Measurements from ENCODE around the gene MCF2L. TPM values are rescaled to one million over a fixed set of nuclear protein-coding genes. Genes with fewer than 3 reads are reported as not detected.

MCF2L gene
- total RNA-seq, 2 experiments from 2014 or later, result 13.0 to 13.5 TPM

- intact Hi-C loops (cut with DNase I, micrococcal nuclease), result no loop called here
- H3K4me3 ChIP-seq (ENCODE audit: low read length), result no peak overlapping the region
- no peaks in the 10 kb centered on the region for H3K9me3 Mint-ChIP-seq
- H3K36me3 ChIP-seq (ENCODE audit: insufficient read depth, low read length), result no peaks in the 10 kb centered on the region
- H3K27me3 ChIP-seq (ENCODE audit: control insufficient read depth in 1 of 2, insufficient read depth in 2 of 2, low read length in 2 of 2), result no peaks in the 10 kb centered on the region
- H3K27ac ChIP-seq (ENCODE audit: low read depth in 1 of 2, low read length in 2 of 2), result no peak overlapping the region
- no peak for TF ChIP-seq CTCF (IDR thresholded peaks at IDR 0.05)
- H3K9me3 ChIP-seq (ENCODE audit: control insufficient read depth in 1 of 2, insufficient read depth in 1 of 2, low read length in 2 of 2), result peaks cover 0 to under 1% of the 10 kb centered on the region in 2 experiments
- ATAC-seq (ENCODE audit: poor library complexity), result no peak
- no peaks in the 10 kb centered on the region for H3K4me1 Mint-ChIP-seq (ENCODE audit: low read depth)
- H3K4me1 ChIP-seq (ENCODE audit: insufficient read depth, low read length), result peaks cover under 1% of the 10 kb centered on the region
- H3K27ac Mint-ChIP-seq, result no peak overlapping the region
- peaks cover 7% of the 10 kb centered on the region for H3K27me3 Mint-ChIP-seq
- no peaks in the 10 kb centered on the region for H3K36me3 Mint-ChIP-seq (ENCODE audit: low read depth)
- H3K4me3 Mint-ChIP-seq, result no peak overlapping the region
- POLR2A ChIA-PET, result no interaction called here
- no peak for DNase-seq
- CTCF ChIA-PET, result no interaction called here
Measured at GRCh38 chr13:113135281-113135760, 166.3 kb downstream of the MCF2L start.

- ChIA-PET POLR2A (no interaction called here), CTCF (no interaction called here)
- Mint-ChIP-seq H3K27me3 (no peaks in the 10 kb centered on the region), H3K4me1 (ENCODE audit: low read depth) (no peaks in the 10 kb centered on the region), H3K4me3 (no peak overlapping the region), H3K36me3 (ENCODE audit: low read depth) (no peaks in the 10 kb centered on the region), H3K9me3 (no peaks in the 10 kb centered on the region), H3K27ac (no peak overlapping the region)
- DNase-seq, result no peak
- no peaks in the 10 kb centered on the region for H3K36me3 ChIP-seq (ENCODE audit: insufficient read depth, low read length)
- no peaks in the 10 kb centered on the region for H3K4me1 ChIP-seq (ENCODE audit: insufficient read depth, low read length)
- no peaks in the 10 kb centered on the region for H3K9me3 ChIP-seq (ENCODE audit: control insufficient read depth in 1 of 2, insufficient read depth in 1 of 2, low read length in 2 of 2)
- no peak overlapping the region for H3K27ac ChIP-seq (ENCODE audit: low read depth in 1 of 2, low read length in 2 of 2)
- ATAC-seq (ENCODE audit: poor library complexity), result no peak
- intact Hi-C loops (cut with DNase I, micrococcal nuclease), result no loop called here
- H3K27me3 ChIP-seq (ENCODE audit: control insufficient read depth in 1 of 2, insufficient read depth in 2 of 2, low read length in 2 of 2), result no peaks in the 10 kb centered on the region
- TF ChIP-seq CTCF (IDR thresholded peaks at IDR 0.05), result no peak
- no peak overlapping the region for H3K4me3 ChIP-seq (ENCODE audit: low read length)
Measured at GRCh38 chr13:113137691-113138298, 168.8 kb downstream of the MCF2L start.

- no peak for DNase-seq
- H3K9me3 ChIP-seq (ENCODE audit: control insufficient read depth in 1 of 2, insufficient read depth in 1 of 2, low read length in 2 of 2), result no peaks in the 10 kb centered on the region
- no peak overlapping the region for H3K4me3 ChIP-seq (ENCODE audit: low read length)
- ChIA-PET CTCF (no interaction called here), POLR2A (no interaction called here)
- Mint-ChIP-seq H3K4me3 (no peak overlapping the region), H3K9me3 (no peaks in the 10 kb centered on the region), H3K4me1 (ENCODE audit: low read depth) (no peaks in the 10 kb centered on the region), H3K27ac (no peak overlapping the region), H3K36me3 (ENCODE audit: low read depth) (no peaks in the 10 kb centered on the region), H3K27me3 (no peaks in the 10 kb centered on the region)
- no peaks in the 10 kb centered on the region for H3K36me3 ChIP-seq (ENCODE audit: insufficient read depth, low read length)
- no peak overlapping the region for H3K27ac ChIP-seq (ENCODE audit: low read depth in 1 of 2, low read length in 2 of 2)
- no peaks in the 10 kb centered on the region for H3K27me3 ChIP-seq (ENCODE audit: control insufficient read depth in 1 of 2, insufficient read depth in 2 of 2, low read length in 2 of 2)
- H3K4me1 ChIP-seq (ENCODE audit: insufficient read depth, low read length), result no peaks in the 10 kb centered on the region
- intact Hi-C loops (cut with DNase I, micrococcal nuclease), result no loop called here
- ATAC-seq (ENCODE audit: poor library complexity), result no peak
- TF ChIP-seq CTCF (IDR thresholded peaks at IDR 0.05), result no peak
Measured at GRCh38 chr13:113138792-113139551, 170.0 kb downstream of the MCF2L start.

Measured in CD4-positive, alpha-beta T cell (primary cell).